ENCODE measurements around the gene CAB39. TPM values are rescaled to one million over a fixed set of nuclear protein-coding genes. Genes with fewer than 3 reads are reported as not detected.

CAB39 gene
- polyA plus RNA-seq, 1 of the 3 experiments (the other 2 are of a cell fraction), result 15.7 TPM

- TF ChIP-seq CHD2 (IDR thresholded peaks at IDR 0.05; ENCODE audit: low read length, partially characterized antibody) (no peak), POLR2AphosphoS5 (IDR thresholded peaks at IDR 0.05; ENCODE audit: low read depth, low read length) (peak; percentile 26; the same call in 1 of the 2 replicates), YY1 (IDR thresholded peaks at IDR 0.05; ENCODE audit: low read depth) (peak; percentile 75; the same call in 1 of the 2 replicates), EZH2phosphoT487 (IDR thresholded peaks at IDR 0.05; ENCODE audit: borderline replicate concordance, low read depth) (no peak), FOSL2 (IDR thresholded peaks at IDR 0.05; ENCODE audit: borderline replicate concordance, low read depth) (peak; percentile 25; the same call in 1 of the 2 replicates), TCF12 (IDR thresholded peaks at IDR 0.05) (peak; percentile 76; the same call in 1 of the 2 replicates), RFX5 (IDR thresholded peaks at IDR 0.05; ENCODE audit: low read length) (no peak), MEF2A (IDR thresholded peaks at IDR 0.05; ENCODE audit: borderline replicate concordance, low read depth) (no peak)
- TF ChIP-seq, protein P1, sequence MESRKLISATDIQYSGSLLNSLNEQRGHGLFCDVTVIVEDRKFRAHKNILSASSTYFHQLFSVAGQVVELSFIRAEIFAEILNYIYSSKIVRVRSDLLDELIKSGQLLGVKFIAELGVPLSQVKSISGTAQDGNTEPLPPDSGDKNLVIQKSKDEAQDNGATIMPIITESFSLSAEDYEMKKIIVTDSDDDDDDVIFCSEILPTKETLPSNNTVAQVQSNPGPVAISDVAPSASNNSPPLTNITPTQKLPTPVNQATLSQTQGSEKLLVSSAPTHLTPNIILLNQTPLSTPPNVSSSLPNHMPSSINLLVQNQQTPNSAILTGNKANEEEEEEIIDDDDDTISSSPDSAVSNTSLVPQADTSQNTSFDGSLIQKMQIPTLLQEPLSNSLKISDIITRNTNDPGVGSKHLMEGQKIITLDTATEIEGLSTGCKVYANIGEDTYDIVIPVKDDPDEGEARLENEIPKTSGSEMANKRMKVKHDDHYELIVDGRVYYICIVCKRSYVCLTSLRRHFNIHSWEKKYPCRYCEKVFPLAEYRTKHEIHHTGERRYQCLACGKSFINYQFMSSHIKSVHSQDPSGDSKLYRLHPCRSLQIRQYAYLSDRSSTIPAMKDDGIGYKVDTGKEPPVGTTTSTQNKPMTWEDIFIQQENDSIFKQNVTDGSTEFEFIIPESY (IDR thresholded peaks at IDR 0.05; ENCODE audit: borderline replicate concordance, low read depth), result no peak
Measured at GRCh38 chr2:230796280-230796862, 83.7 kb downstream of the CAB39 start (continued).

- CTCF ChIA-PET, result interaction anchor here (0.6 to 3.9 kb wide), 45 partner anchors 9 to 862 kb away, joined by 3 to 41 read pairs (median 4); partner anchors contain the start of gene CAB39
- Histone ChIP-seq H3K36me3 (replicated peaks in 1 of 2; ENCODE audit: control insufficient read depth in 1 of 2, insufficient read depth in 2 of 2, low read length in 1 of 2) (peaks cover 18 to 22% of the 10 kb centered on the region in 2 experiments), H3K79me2 (ENCODE audit: insufficient read depth) (peaks cover 9% of the 10 kb centered on the region), H2AFZ (ENCODE audit: low read depth) (no peak overlapping the region), H3K4me1 (ENCODE audit: control insufficient read depth in 1 of 2, insufficient read depth in 2 of 2, low read depth in 1 of 2, low read length in 1 of 2) (peaks cover 8 to 31% of the 10 kb centered on the region in 2 experiments), H3K9ac (no peak overlapping the region), H3K27me3 (ENCODE audit: insufficient read depth) (no peaks in the 10 kb centered on the region), H3K4me3 (ENCODE audit: low read depth in 2 of 2, low read length in 1 of 2) (no peak overlapping the region), H3F3A (replicated peaks; ENCODE audit: insufficient read depth) (peaks cover 34% of the 10 kb centered on the region), H3K9me3 (no peaks in the 10 kb centered on the region), H3K27ac (ENCODE audit: low read depth in 2 of 2, low read length in 1 of 2) (no peak overlapping the region), H4K20me1 (ENCODE audit: insufficient read depth) (peaks cover 16% of the 10 kb centered on the region), H3K9me2 (no peaks in the 10 kb centered on the region), H3K4me2 (no peak overlapping the region)
- 94% methylated on average over 8 of the region's 8 CpGs for WGBS (ENCODE audit: low lambda C conversion rate)
- POLR2A ChIA-PET, result no interaction called here
- TF ChIP-seq MEF2A (IDR thresholded peaks at IDR 0.05; ENCODE audit: borderline replicate concordance, low read depth), result no peak
- TF ChIP-seq JUND (IDR thresholded peaks at IDR 0.05), result no peak
- no peak for TF ChIP-seq MAX (IDR thresholded peaks at IDR 0.05; ENCODE audit: low read depth)
- TF ChIP-seq GABPA (IDR thresholded peaks at IDR 0.05; ENCODE audit: low read depth), result no peak
- no peak for TF ChIP-seq MXI1 (IDR thresholded peaks at IDR 0.05; ENCODE audit: low read depth, low read length)
- no peak for TF ChIP-seq IRF3 (IDR thresholded peaks at IDR 0.05; ENCODE audit: low read depth, low read length)
- no peak for TF ChIP-seq RXRA (IDR thresholded peaks at IDR 0.05; ENCODE audit: borderline replicate concordance, low read depth)
- no peak for TF ChIP-seq SMC3 (IDR thresholded peaks at IDR 0.05; ENCODE audit: low read depth, low read length)
- TF ChIP-seq RFX5 (IDR thresholded peaks at IDR 0.05; ENCODE audit: low read length), result no peak
- no peak for TF ChIP-seq FOXJ3 (CRISPR knock-in tag; IDR thresholded peaks at IDR 0.05)
- DNase-seq, result no peak
Measured at GRCh38 chr2:230797515-230798495, 85.2 kb downstream of the CAB39 start.

Data from SK-N-SH (cell line).